GM19328 (cell line): ENCODE measurements around the gene NOS3.

Experiments
- ATAC-seq: cut with Tn5 transposase; IDR thresholded peaks from one replicate; pipeline ENCODE4 v1.9.1; 2021; ENCODE audit warnings: mild to moderate bottlenecking, moderate library complexity; ENCODE audit not compliant: unreplicated experiment

The NOS3 gene

DNA sequence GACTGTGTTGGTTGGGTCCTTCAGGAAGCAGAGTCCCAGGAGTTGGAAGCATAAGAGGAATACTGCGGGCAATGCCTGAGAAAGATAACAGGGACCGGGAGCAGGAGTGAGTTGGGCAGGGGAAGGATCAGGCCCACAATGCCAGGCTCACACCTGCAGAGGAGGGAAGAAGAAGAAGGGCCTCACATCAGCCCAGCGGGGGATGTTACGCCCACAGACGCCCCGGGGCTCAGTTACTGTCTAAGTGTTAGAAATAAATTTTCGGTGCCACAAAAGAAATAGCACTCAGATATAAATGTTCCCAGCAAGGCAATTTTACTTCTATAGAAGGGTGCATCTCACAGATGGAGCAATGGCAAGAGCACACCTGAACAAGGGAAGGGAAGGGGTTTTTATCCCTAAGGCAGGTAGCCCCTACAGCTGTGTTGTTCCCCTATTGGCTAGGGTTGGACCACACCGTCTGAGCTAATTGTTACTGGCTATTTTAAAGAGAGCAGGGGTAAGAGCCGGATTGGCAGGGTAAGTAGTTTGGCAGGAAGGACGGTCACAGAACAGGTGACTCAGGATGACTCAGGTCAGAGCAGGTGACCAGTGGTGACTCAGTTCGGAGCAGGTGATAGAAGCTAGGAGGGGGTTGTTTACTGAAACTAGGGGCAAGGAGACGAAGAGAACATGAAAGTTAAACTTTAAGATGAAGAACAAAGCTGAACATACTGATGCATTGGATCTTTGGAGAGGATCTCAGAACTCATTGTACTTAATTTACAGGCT is at the start of gene NOS3:
Gene NOS3, plus strand, starts transcription at position 602 of the 771 bp plus-strand sequence. CDS start 2,787 bp downstream, outside the sequence.
- ATAC-seq = no peak

DNA sequence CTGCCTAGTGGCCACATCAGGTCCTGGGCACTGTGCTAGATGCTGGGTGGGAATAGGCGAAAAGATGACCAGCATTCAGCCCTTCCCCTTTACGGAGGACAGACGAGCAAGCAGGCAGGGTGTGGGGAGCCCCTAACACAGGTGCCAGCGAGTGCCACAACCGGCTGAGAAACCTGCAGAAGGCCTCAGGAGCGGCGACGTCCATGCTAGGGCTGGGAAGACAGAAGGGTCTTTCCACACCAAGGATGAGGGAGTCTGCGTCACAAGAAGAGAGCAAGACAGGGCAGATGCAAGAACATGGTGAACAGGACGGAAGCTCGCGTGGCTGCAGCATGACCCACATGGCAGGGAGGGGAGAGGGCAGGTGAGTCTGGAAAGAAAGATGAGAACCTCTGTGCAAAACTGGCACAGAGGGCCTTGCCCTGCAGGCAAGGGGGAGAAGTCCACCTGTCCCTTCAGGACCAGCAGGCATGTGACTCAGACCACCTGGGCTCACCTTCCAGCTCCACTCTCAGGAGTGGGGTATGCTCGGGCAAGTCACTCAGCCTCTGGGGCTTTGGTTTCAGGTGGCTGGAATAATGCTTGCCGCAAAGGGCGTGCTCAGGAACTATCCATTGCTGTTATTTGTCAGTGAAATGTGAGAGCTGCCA is 49.3 kb upstream of the NOS3 start:
- no peak for ATAC-seq

DNA sequence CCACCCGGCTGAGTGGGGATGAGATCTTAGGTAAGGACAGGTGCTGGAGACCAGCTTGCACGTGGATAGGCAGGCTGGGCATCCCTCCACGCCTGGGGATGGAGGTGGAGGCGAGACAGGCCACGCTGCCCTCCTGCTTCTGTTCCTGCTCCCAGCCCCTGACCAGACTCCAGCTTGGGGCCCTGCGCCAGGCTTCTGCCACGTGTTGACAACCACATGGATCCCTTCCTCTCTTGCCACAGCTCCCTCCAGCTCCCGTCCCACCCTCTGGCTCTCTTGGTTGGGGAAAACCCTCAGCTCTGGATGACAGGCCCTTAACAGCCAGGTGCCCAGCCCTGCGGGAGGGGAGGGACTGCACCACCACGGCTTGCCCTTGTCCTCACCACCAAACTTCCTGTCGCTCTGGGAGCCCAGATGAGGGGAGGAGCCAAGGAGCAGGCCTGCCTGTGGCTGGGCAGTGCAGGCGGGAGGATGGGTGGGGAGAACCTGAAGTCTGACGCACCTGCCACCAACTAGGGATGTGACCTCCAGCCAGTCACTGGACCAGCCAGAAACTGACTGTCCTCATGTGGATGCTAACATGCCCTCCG is 48.7 kb upstream of the NOS3 start:
- ATAC-seq = no peak

DNA sequence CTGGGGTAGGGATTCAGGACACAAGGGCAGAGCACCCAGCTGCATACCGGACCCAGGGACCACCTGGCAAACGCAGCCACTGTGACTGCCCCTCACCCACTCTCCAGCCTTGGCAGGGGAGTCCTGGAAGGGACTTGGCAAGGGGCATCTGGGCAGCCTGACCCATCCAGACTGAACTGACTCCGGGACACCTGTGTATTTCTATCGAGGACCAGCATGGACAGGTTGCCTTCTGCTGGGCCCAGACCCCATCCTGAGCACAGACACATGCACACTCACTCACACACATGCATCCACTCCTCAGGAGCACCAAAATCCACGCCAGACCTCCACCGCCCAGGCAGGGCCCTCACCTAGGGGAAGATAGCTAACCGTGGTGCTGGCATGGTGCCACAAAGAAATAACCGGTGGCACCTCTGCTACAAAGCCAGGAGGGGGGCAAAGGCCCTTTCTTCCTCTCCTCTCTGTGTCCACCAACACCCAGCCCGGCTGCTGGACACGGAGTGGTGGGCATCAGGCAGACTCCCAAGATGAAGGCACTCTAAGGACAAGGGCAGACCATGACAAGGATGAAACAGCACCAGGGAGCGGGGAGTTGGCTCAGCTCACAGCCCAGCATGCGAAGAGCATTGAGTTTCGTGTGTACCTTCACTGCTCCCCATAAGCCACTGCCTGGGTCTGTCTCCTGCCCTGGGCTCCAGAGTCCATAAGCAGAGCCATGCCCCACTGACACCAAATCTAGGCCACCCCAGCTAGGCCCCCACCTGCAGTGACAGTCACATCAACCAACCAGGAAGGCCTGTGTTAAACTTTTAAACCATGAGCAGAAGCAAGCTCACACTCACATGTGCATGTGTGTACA is 48.0 kb upstream of the NOS3 start:
- no peak for ATAC-seq

DNA sequence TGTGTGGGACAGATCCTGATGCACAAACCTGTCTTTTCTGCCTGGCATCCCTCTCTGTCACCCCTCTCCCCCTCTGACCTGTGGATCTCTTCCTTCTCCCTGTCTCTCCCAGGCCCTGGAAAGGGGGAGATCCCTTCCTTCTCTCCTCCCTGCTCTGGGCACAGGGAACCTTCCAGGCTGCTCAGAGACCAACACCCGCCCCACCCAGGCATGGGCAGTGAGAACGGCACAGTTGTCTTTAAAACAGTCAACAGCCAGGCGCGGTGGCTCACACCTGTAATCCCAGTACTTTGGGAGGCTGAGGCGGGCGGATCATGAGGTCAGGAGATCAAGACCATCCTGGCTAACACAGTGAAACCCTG is 47.4 kb upstream of the NOS3 start:
- no peak for ATAC-seq

DNA sequence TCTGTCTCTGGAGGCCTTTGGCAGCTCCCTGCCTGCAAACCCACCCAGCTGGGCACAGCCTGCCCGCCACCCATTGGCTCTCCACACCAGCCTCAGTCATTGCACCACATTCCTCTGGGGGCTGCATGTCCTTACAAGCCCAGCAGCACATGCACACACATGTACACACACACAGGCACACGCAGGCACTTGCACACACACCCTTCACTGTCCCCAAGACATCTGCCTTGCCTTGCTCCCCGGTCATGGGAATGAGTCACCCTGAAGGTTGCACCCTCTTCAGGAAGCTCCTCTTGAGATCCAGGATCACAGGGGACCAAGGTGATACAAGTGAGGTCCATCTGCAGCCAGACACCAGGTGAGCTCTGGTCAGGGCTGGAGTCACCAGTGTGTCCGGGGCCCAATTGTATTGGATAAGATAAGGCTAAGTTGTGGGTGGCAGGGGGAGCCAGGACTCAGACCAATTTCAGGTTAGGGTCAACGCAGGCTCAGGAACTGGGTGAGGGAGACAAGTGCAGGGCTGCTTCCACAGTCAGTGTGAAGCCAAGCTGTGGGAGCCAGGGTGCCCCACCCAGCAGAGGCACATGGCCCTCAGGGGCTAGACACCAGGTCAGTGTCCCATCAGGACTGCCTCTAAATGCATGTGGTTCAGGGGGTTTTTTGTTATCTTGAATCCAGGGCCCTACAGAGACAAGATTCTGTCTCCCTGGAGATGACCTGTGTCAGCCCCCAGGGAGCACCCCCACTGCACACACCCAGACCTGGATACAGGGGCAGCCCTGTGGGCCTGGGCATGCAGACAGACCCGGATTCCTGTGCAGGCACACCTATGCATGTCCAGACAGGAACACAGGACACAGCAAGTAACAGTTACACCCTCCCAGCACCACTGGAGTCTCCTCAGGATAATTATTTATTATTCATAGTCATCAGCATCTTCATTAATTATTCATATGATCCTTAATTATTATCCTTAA is 46.5 kb upstream of the NOS3 start:
- ATAC-seq = no peak

DNA sequence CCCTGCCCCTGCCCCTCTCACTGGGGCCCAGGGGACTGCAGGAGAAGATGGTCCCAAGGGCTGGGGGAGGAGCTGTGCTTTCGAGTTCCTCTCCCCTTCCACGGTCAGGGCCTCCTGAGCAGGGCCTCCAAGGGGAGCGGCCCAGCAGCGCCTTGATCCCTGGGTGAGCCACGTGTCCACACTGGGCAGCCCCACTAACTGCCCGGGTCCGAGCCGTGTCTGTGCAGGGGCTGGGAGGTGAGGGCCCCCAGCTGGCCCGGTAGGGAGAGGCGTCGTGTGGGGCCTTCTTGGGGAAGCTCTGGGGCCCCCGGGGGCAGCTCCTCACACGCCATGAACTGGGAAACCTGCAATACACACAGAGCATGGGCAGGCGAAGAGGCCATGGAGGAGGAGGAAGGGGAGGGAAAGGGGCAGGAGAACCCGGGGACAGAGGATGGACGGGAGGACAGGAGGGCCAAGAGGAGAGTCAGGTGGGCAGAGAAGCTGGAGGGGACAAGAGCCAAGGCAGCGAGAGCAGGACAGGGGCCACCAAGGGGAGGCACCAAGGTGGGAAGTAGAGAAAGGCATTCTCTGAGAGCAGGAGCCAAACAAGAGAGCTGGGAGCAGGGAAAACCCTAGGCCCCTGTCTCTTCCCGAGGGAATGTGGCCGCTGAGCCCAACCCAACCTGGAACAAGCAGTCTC is 45.5 kb upstream of the NOS3 start:
- ATAC-seq = no peak

DNA sequence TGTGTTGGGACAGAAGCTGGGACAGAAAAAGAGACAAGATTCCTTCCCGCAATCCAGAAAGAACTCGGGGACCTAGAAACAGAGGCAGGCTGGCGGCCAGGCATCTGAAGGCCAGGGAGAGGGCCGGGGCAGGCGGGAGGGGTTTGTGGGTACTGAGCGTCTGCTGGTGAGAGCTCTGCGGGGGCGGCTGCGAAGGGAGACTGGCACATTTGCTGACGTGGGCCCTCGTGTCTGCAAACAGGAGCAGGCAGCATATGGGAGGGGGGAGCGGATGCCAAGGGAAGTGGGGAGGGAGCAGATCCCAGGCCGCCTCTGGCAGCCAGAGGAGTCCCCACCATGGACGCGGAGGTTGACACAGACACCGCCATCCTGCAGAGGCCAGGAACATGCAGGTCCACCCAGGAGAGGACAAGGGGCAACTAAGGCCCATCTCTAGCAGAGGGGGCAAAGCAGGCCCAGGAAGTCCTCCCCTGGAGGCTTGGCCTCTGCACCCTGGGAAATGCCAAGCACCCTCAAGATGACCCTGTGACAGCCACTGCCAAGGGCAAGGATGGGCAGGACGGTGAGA is 44.9 kb upstream of the NOS3 start:
- no peak for ATAC-seq

DNA sequence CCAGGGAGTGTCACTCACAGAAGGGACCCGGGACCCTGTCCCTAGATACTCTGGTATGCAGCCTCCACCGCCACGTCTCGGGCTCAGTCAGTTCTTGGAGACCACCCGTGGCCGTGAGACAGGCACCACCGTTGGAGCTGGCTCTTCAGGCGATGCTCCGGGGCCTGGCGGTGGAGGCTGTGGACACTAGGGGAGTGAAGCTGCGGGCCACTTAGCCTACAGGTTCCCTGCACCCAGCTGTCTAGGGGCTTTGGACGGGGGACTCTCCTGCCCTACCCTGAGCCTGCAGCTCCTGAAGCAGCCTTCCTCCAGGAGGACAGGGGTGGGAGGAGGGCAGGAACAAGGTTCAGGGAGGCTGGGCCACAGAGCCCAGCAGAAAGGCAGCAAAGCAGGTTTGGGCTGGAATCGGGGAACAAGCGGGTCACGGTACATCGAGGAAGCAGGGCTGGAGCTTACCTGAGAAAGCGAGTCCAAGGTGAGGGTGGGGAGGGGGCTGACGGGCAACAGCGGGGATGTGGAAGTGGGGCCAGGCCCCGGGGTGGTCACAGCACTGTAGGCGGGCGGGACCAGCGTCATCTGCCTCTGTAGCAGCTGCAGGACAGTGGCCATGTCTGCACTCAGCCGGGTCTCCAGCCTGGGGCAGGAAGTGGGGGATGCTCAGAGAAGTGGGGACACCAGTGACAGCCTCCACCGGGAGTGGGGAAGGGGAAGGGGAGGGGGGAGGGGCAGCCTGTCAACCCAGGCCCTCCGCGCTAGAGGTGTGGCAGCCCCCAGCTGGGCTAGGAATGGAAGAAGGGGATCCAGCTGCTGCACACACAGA is 44.2 kb upstream of the NOS3 start:
- no peak for ATAC-seq

DNA sequence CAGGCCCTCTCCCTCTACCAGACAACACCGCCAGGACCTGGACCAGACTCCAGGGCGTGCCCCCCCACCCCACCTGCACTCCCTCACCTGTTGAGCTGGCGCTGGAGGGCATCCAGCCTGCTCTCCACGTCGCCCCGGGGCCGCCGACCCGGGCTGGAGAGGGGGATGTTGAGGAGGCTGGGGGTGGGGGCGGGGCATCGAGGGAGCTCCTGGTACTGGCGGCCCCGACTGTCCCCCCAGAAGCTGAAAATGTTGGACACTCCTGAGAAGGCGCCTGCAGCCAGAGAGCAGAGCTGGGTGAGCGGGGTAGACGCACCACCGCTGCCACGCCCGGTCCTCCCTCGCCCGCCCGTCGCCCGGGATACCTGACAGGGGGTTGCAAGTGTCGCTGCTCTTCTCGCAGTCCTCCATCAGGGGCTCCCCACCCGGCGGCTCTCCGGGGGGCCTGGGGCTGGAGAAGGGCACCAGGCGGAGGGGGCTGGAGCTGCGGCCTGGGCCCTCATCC is 43.5 kb upstream of the NOS3 start:
- ATAC-seq = no peak

DNA sequence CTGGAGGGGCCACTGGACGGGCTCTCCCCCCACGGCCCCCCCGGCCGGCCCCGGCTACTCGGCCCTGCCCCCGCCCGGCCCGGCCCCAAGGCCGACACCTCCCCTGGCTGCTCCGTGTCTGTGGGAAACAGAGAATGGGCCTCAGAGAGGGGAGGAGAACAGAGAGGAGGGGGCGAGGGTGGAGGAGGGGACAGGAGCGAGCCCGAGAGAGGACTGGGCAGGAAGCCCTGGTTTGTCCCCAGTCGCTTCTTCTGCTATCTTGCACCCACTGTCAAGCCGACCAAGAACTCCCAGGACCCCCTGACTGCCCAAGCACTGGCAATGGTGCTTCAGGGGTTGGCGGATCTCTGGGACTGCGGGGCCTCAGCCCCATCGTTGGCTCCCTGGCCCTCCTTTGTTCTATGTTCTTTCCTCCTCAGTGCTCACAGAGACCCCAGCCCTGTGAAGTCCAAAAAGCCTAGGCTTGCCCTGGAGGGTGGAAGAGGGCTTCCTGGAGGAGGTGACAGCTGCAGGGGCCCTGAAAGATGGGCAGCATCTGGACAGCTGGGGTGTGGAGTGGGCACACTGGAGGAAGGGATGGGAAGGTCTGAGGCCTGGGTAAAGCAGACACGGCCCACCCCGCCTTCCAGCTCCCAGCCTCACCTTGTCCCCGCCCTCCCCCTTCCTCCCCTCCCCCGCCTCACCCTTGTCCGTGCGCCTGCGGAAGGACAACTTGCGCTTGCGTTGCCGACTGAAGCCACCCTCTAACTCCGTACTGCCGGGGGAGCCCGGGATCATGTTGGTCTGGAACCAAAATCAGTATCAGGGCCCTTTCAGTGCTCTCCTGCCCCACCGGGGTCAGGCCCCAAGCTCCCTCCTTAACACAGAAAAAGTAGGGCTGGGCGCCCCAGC is 42.8 kb upstream of the NOS3 start:
- no peak for ATAC-seq

DNA sequence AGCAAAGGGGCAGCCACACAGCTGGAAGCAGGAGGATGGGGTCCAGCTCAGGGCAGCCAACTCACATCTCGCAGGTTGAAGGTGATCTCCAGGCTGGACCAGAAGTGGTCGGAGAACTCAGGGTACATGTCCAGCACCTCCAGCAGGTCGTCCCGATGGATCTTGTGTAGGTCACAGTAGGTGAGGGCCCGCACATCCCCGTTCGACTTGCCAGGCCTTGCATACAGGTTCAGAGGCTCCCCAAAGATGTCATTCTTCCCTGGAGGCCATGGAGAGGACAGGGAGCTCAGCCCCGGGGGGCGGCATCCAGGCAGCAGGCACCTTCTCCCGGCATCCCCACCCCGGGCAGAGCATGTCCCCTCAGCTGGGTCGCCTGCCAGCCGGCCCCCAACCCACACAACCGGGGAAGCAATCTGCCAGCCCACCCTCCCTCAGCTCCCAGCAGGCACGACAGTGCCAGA is 42.0 kb upstream of the NOS3 start:
- ATAC-seq = no peak

DNA sequence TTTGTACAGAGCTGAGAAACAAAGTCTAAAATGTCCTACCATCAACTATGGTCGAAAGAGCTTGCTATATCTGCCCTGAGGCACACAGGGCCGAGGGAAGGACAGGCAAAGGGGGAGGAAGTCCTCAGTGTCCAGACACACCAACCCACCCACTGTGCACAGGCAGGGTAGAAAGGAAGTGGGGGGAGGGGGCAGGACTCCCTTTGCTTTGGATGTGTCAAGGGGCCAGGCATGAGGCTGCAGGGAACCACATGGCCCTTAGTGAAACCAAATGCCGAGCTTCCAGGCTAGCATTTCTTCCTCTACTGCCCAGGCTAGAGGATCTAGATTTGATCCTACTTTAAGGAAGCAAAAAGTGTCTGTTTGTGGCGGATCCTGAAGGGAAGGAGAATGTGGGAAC is 41.3 kb upstream of the NOS3 start:
- ATAC-seq = no peak

DNA sequence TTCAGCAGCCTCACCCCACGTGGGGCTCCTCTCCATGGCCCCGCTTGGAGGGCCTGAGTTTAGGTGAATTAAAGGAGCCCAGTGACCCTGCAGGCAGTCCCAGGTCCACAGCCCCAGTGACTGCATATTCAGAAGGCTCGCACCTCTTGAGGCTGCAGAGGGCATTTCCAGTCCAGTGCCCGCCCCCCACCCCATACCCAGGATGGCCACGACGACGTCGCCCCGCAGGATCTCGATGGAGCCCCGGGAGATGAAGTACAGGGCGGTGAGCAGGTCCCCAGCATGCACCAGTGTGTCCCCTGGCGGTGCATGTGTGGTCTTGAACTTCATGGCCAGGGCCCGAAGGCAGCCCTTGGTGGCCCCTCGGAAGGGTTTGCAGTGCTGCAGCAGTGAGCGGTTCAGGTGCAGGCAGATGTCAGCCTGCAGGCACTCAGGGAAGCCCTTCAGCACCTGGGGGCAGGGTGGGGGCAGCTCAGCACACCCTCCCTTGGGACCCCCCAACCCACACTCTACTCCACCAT is 40.8 kb upstream of the NOS3 start:
- ATAC-seq = no peak

DNA sequence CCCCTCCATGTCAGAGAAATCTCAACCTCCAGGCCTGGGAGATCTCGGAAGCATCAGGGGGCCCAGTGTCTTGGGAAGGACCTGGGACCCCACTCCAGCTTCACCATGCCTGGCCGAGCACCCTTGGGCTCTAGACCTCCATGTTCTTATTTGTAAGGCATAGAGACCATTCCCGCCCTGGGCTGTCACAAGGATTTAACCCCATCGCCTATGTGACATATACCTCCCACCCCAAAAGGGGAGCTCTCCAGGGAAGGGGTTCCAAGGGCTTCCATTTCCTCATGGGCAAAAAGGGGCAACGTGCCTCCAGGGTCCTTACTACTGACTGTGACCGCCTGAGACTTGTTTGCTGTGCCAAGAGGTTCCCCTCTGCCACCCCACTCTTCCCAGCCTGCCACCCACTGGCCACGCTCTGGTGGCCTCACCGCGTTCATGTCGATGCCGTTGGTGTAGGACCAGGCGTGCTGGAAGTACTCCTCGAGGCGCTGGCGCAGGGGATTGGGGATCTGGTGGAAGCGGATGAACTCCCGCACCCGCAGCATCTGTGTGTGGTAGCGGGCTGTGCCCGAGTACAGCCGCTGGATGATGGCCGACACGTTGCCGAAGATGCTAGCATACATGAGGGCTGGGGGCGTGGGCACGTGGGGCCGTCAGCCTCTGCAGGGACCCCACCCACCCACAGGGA is 40.2 kb upstream of the NOS3 start:
- ATAC-seq = no peak

DNA sequence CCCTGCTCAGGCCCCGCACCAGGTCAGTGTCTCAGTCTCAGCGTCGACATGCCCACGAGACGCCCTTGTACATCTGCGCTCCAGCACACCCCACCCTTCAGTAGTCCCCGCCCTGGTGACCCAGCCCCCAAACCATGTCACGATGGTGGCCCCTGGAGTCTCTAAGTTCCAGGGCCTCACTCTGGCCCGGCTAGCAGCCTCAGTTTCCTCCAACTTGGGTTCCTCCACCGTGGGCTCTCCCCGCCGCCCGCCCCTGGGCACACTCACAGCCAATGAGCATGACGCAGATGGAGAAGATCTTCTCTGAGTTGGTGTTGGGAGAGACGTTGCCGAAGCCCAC is 39.7 kb upstream of the NOS3 start:
- no peak for ATAC-seq
